WTC11 (cell line): ENCODE results near the gene EXD3. TPM values are rescaled to one million over a fixed set of nuclear protein-coding genes. Genes with fewer than 3 reads are reported as not detected.

ENCODE experiments used
- ATAC-seq: fragments of 200-7000 bp; cut with Tn5 transposase; 2 replicates; pipeline ENCODE4 v1.10.0; 2021; ENCODE audit warnings: mild to moderate bottlenecking, moderate library complexity
- CTCF ChIA-PET: fragments of 300-600 bp; sonication (Branson Sonifier 250); formaldehyde crosslinking; loops from one replicate; lab custom pipeline; 2021; ENCODE audit warnings: antibody characterized with exemption; lab: Charles Lee
- POLR2A ChIA-PET: fragments of 350-600 bp; sonication (Branson Sonifier 250); formaldehyde crosslinking; loops from one replicate; lab custom pipeline; 2021; ENCODE audit warnings: antibody characterized with exemption; lab: Charles Lee
- DNase-seq: peaks from one replicate; pipeline ENCODE4 v3.0.0; 2021; ENCODE audit warnings: low spot score
- H3K27ac Mint-ChIP-seq: 2 replicates; pipeline ENCODE4 v1.8.0; 2021; ENCODE audit warnings: mixed read lengths
- H3K27me3 Mint-ChIP-seq: 2 replicates; pipeline ENCODE4 v1.8.0; 2021; ENCODE audit warnings: low read depth, mild to moderate bottlenecking, moderate library complexity, mixed read lengths
- H3K36me3 Mint-ChIP-seq: 2 replicates; pipeline ENCODE4 v1.8.0; 2021; ENCODE audit warnings: mixed read lengths
- H3K4me1 Mint-ChIP-seq: 2 replicates; pipeline ENCODE4 v1.8.0; 2022; ENCODE audit warnings: mixed read lengths
- H3K4me3 Mint-ChIP-seq: 2 replicates; pipeline ENCODE4 v1.8.0; 2021; ENCODE audit warnings: mild to moderate bottlenecking, moderate library complexity, mixed read lengths
- H3K9me3 Mint-ChIP-seq: 2 replicates; pipeline ENCODE4 v1.8.0; 2021; ENCODE audit warnings: mixed read lengths
- ATF1 ChIP-seq: sonication (generic); formaldehyde crosslinking; IDR thresholded peaks from 2 replicates; pipeline ENCODE4 v1.8.1; 2023; ENCODE audit warnings: mild to moderate bottlenecking, moderate library complexity, missing genetic modification reagents
- CTCF ChIP-seq: fragments of 200-600 bp; IDR thresholded peaks from 2 replicates; pipeline ENCODE4 v1.8.0; 2022; ENCODE audit warnings: antibody characterized with exemption
- E2F1 ChIP-seq: sonication (generic); formaldehyde crosslinking; IDR thresholded peaks from 2 replicates; pipeline ENCODE4 v1.8.0; 2022; ENCODE audit warnings: mild to moderate bottlenecking, missing genetic modification reagents
- FOXK1 ChIP-seq: sonication (generic); formaldehyde crosslinking; IDR thresholded peaks from 2 replicates; pipeline ENCODE4 v1.8.0; 2022; ENCODE audit warnings: mild to moderate bottlenecking, moderate library complexity, missing genetic modification reagents
- GRHL2 ChIP-seq: fragments of 250-450 bp; sonication (Bioruptor Pico); IDR thresholded peaks from 2 replicates; pipeline ENCODE4 v1.8.0; 2022; ENCODE audit warnings: mild to moderate bottlenecking, moderate library complexity; ENCODE audit not compliant: insufficient replicate concordance, severe bottlenecking
- IRF2 ChIP-seq: sonication (generic); formaldehyde crosslinking; IDR thresholded peaks from 2 replicates; pipeline ENCODE4 v1.8.0; 2022; ENCODE audit warnings: low read depth, missing genetic modification reagents, borderline replicate concordance
- MYBL2 ChIP-seq: sonication (generic); formaldehyde crosslinking; IDR thresholded peaks from 2 replicates; pipeline ENCODE4 v1.8.1; 2023; ENCODE audit warnings: mild to moderate bottlenecking, moderate library complexity, missing genetic modification reagents
- SMAD4 ChIP-seq: sonication (generic); formaldehyde crosslinking; IDR thresholded peaks from 2 replicates; pipeline ENCODE4 v1.8.0; 2022; ENCODE audit warnings: mild to moderate bottlenecking, missing genetic modification reagents
- SOX15 ChIP-seq: fragments of 250-450 bp; sonication (Bioruptor Pico); IDR thresholded peaks from 2 replicates; pipeline ENCODE4 v1.9.0; 2021; ENCODE audit warnings: mild to moderate bottlenecking
- SP1 ChIP-seq: sonication (generic); formaldehyde crosslinking; conservative IDR thresholded peaks from 2 replicates; pipeline ENCODE4 v1.8.1; 2022; ENCODE audit warnings: missing genetic modification reagents
- ZNF121 ChIP-seq: sonication (generic); formaldehyde crosslinking; IDR thresholded peaks from 2 replicates; pipeline ENCODE4 v1.8.0; 2023; ENCODE audit warnings: missing genetic modification reagents
- ZNF532 ChIP-seq: fragments of 250-450 bp; sonication (Bioruptor Pico); IDR thresholded peaks from 2 replicates; pipeline ENCODE4 v1.9.0; 2021; ENCODE audit warnings: mild to moderate bottlenecking, borderline replicate concordance
- total RNA-seq: library from RNA; stranded (reverse); gene quantifications from 3 replicates; pipeline ENCODE4 v1.2.3, GENCODE V29; 2021
- TF ChIP-seq, protein P1 (sequence below): sonication (generic); formaldehyde crosslinking; IDR thresholded peaks from 2 replicates; pipeline ENCODE4 v1.8.1; 2023; ENCODE audit warnings: mild to moderate bottlenecking, moderate library complexity, missing genetic modification reagents
- TF ChIP-seq, protein P2 (sequence below): sonication (generic); formaldehyde crosslinking; IDR thresholded peaks from 2 replicates; pipeline ENCODE4 v1.8.1; 2022; ENCODE audit warnings: missing genetic modification reagents, borderline replicate concordance

Gene EXD3
- total RNA-seq, 1 experiment from 2014 or later, result 21.2 TPM

DNA sequence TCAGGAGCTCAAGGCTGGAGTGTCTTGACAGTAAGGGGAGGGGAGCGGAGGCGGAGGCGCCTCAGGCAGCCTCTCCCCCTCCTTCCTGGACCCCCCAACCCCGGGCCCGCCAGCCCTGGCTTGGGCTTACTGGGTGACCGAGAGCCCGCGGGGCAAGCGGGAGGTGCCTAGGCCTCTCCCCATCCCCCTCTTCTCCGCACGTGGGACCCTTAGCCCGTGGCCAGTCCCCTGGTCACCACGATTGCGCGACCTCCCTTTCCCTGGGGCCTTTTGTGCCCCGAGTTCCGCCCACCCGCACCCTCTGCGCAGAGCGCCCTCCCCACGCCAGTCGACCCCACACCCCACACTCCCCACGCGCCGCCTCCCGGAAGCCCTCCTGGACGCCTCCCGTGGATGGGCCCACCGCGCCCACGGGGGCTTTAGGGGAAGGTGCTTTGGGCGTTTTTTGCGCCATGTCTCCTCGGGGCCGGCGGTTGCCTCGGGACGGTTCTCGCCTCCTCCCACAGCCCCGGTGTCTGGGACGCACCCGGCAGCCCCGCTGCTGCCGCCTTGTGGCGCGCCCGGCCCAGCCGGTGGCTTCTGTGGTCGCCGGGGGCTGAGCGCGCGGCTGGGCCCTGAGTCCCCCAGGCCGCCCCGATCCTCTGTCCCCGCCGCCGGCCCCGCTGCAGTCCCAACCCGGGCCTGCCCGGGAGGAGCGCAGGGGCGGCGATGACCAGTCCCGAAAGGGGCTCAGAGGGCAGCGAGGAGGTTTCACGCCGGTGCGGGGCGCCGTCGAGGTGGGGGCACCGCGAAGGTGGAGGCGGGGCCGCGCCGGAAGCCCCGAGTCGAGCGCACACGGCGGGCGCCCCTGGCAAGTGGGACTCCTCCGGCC lies 142.3 kb downstream of the EXD3 start (continued):
- TF ChIP-seq ZNF121 (CRISPR knock-in tag) (no peak), SOX15 (no peak), SP1 (CRISPR knock-in tag) (peak; percentile 67), ATF1 (CRISPR knock-in tag) (0 out of 2 replicates have a peak, but pooled peaks have one; percentile 41), GRHL2 (CRISPR knock-in tag) (no peak), CTCF (peak; percentile 22; the same call in 1 of the 2 replicates), SMAD4 (no peak), ZNF532 (CRISPR knock-in tag) (no peak), IRF2 (no peak), MYBL2 (CRISPR knock-in tag) (no peak)
- TF ChIP-seq, protein P1, sequence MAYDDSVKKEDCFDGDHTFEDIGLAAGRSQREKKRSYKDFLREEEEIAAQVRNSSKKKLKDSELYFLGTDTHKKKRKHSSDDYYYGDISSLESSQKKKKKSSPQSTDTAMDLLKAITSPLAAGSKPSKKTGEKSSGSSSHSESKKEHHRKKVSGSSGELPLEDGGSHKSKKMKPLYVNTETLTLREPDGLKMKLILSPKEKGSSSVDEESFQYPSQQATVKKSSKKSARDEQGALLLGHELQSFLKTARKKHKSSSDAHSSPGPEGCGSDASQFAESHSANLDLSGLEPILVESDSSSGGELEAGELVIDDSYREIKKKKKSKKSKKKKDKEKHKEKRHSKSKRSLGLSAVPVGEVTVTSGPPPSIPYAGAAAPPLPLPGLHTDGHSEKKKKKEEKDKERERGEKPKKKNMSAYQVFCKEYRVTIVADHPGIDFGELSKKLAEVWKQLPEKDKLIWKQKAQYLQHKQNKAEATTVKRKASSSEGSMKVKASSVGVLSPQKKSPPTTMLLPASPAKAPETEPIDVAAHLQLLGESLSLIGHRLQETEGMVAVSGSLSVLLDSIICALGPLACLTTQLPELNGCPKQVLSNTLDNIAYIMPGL (CRISPR knock-in tag), result peak; percentile 95
- TF ChIP-seq, protein P2, sequence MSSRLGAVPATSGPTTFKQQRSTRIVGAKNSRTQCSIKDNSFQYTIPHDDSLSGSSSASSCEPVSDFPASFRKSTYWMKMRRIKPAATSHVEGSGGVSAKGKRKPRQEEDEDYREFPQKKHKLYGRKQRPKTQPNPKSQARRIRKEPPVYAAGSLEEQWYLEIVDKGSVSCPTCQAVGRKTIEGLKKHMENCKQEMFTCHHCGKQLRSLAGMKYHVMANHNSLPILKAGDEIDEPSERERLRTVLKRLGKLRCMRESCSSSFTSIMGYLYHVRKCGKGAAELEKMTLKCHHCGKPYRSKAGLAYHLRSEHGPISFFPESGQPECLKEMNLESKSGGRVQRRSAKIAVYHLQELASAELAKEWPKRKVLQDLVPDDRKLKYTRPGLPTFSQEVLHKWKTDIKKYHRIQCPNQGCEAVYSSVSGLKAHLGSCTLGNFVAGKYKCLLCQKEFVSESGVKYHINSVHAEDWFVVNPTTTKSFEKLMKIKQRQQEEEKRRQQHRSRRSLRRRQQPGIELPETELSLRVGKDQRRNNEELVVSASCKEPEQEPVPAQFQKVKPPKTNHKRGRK (CRISPR knock-in tag), result no peak
- TF ChIP-seq, all 79 proteins: peak for 7

DNA sequence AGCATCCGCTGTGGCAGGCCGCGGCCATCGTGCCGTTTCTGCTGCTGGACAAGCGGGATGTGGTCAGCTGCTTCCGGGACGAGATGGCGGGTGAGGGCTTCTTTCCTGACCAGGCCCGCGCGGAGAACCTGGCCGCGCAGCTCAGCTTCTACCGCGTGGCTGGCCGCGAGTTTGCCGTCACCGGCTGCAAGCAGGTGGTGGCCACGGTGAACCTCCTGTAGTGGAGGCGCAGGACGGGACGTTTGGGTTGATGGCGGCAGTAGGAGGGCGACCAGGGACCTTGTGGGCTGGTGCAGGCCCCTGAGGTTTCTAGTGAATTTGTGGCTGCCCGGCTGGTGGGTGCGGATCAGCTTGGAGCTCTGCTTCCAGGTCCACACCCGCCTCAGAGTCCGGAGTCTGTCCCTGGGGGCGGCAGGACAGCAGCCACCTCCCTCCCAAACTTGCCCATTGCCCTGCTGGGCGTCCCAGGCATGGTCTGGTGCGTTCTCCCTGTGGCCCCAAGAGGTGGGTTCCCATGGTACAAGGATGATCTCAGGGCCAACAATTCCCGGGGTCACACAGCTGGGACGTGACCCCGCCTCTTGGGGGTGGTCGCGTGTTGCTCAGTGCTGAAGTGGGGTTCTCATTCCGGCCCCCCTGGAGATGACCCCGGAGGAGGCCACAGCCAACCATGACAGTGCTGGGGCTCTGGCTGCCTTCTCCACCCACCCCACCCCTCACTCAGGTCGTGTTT lies 143.1 kb downstream of the EXD3 start:
- CTCF ChIA-PET, result interaction anchor here (0.5 to 2.1 kb wide), 7 partner anchors 26 to 266 kb away, joined by 3 to 6 read pairs (median 3); partner anchors contain the start of genes EXD3 and NOXA1
- H3K4me1 Mint-ChIP-seq, result peaks cover 16% of the 10 kb centered on the region
- ATAC-seq (no peak), DNase-seq (no peak)
- H3K27me3 Mint-ChIP-seq, result peaks cover 19% of the 10 kb centered on the region
- no peaks in the 10 kb centered on the region for H3K9me3 Mint-ChIP-seq
- no peak overlapping the region for H3K4me3 Mint-ChIP-seq
- POLR2A ChIA-PET, result no interaction called here
- no peak overlapping the region for H3K27ac Mint-ChIP-seq
- TF ChIP-seq E2F1 (CRISPR knock-in tag) (no peak), FOXK1 (no peak)
- no peaks in the 10 kb centered on the region for H3K36me3 Mint-ChIP-seq
